ENCODE measurements around the gene UBE2F.

- no peak for TF ChIP-seq EZH2 (IDR thresholded peaks at IDR 0.05; ENCODE audit: borderline replicate concordance, low read depth, low read length, poor library complexity, severe bottlenecking)
- TF ChIP-seq CTCF (conservative IDR thresholded peaks at IDR 0.05; ENCODE audit: low read depth, low read length) = no peak
These were observed 693 bp downstream of the UBE2F start for GRCh38 chr2:237967463-237967951.

Measured in A673 (cell line).